ENCODE results near the gene DPRX.

DNA sequence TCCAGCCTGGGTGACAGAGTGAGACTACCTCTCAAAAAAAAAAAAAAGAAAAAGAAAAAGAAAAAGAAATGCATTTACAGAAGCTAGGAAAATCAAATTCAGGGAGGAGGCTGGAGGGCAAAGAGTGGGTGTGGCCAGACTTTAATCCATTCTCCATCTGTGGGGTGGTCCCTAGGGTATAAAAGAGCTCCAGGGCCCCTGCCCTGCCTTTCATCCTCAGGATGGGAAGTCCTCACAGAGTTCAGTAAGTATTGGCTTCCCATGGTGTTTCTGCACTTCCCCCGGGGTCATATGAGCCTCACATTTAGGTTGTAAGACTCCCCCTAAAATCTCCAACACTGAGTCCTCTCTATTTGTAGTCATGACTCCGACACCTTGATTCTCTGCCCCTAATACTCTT, 33.0 kb downstream of the DPRX start:
- no peak for TF ChIP-seq EZH2phosphoT487 (IDR thresholded peaks at IDR 0.05; ENCODE audit: low read length)
- TF ChIP-seq, protein P1, sequence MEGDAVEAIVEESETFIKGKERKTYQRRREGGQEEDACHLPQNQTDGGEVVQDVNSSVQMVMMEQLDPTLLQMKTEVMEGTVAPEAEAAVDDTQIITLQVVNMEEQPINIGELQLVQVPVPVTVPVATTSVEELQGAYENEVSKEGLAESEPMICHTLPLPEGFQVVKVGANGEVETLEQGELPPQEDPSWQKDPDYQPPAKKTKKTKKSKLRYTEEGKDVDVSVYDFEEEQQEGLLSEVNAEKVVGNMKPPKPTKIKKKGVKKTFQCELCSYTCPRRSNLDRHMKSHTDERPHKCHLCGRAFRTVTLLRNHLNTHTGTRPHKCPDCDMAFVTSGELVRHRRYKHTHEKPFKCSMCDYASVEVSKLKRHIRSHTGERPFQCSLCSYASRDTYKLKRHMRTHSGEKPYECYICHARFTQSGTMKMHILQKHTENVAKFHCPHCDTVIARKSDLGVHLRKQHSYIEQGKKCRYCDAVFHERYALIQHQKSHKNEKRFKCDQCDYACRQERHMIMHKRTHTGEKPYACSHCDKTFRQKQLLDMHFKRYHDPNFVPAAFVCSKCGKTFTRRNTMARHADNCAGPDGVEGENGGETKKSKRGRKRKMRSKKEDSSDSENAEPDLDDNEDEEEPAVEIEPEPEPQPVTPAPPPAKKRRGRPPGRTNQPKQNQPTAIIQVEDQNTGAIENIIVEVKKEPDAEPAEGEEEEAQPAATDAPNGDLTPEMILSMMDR (IDR thresholded peaks at IDR 0.05; ENCODE audit: low read length) = no peak
